ENCODE measurements around the gene ZNF154. TPM values are rescaled to one million over a fixed set of nuclear protein-coding genes. Genes with fewer than 3 reads are reported as not detected.

The ZNF154 gene
- total RNA-seq, 1 experiment from 2014 or later = 18.7 TPM

- H3K79me1 ChIP-seq (ENCODE audit: insufficient read depth, low read depth, low read length, poor library complexity, severe bottlenecking) = no peaks in the 10 kb centered on the region
- no peaks in the 10 kb centered on the region; the same call in 1 of the 2 replicates for H3K27me3 ChIP-seq (ENCODE audit: insufficient read depth, low read length)
- H3K4ac ChIP-seq (ENCODE audit: low read depth, low read length) = no peak overlapping the region
- H2BK20ac ChIP-seq (ENCODE audit: low read depth, low read length, poor library complexity, severe bottlenecking) = no peak overlapping the region
- no peaks in the 10 kb centered on the region for H3K79me2 ChIP-seq (ENCODE audit: insufficient read depth, low read length)
- H3K9me3 ChIP-seq (ENCODE audit: control insufficient read depth, low read depth, low read length) = peaks cover 11% of the 10 kb centered on the region
- H4K20me1 ChIP-seq (ENCODE audit: control insufficient read depth, insufficient read depth, insufficient read length) = no peaks in the 10 kb centered on the region
- 0 out of 7 replicates have a peak overlapping the region, but pooled peaks of 1 of the 3 experiments have one; percentile 69 for H3K27ac Mint-ChIP-seq
- no peak for DNase-seq
- no peak overlapping the region for H4K8ac ChIP-seq (replicated peaks; ENCODE audit: insufficient read length, low read depth, low read length)
- H2BK15ac ChIP-seq (ENCODE audit: low read depth, low read length) = no peak overlapping the region
- no peak overlapping the region for H2AFZ ChIP-seq (ENCODE audit: low read length)
- no peak overlapping the region for H2BK12ac ChIP-seq (ENCODE audit: insufficient read length, low read depth, low read length)
- no peak overlapping the region for H4K91ac ChIP-seq (ENCODE audit: insufficient read length, low read depth, low read length)
- no peaks in the 10 kb centered on the region; the same call in none of the 2 replicates for H3K27me3 Mint-ChIP-seq (ENCODE audit: low read depth)
- H3K14ac ChIP-seq (ENCODE audit: insufficient read depth, low read length) = no peak overlapping the region
- H3K4me2 ChIP-seq (ENCODE audit: insufficient read depth, insufficient read length, low read length) = no peak overlapping the region
- H3T11ph ChIP-seq (ENCODE audit: low read length) = no peak overlapping the region
- H4K5ac ChIP-seq (ENCODE audit: insufficient read length, low read depth, low read length) = no peak overlapping the region
- peaks cover 44 to 50% (median 46%) of the 10 kb centered on the region in 3 experiments for H3K36me3 Mint-ChIP-seq (ENCODE audit: insufficient read depth in 1 of 3, low read depth in 3 of 3)
- H2BK5ac ChIP-seq (ENCODE audit: insufficient read length, low read length) = no peak overlapping the region
- H3K9me3 Mint-ChIP-seq = peaks cover 7 to 8% of the 10 kb centered on the region in 2 experiments; a peak in 4 of 5 replicates
- no peak overlapping the region; a peak in 1 of 5 replicates for H3K4me3 Mint-ChIP-seq
- H2BK120ac ChIP-seq (ENCODE audit: low read depth, low read length, poor library complexity, severe bottlenecking) = no peak overlapping the region
- H3K9ac ChIP-seq (ENCODE audit: extremely low read depth, insufficient read length, low read length) = no peak overlapping the region
- H3K23me2 ChIP-seq (ENCODE audit: insufficient read length, low read depth, low read length, poor library complexity, severe bottlenecking) = no peaks in the 10 kb centered on the region
- no peak overlapping the region for H3K27ac ChIP-seq (ENCODE audit: insufficient read length, low read depth, low read length)
- no peak overlapping the region for H2AK5ac ChIP-seq (ENCODE audit: insufficient read length, low read length)
- no peak overlapping the region for H3K56ac ChIP-seq (ENCODE audit: insufficient read length, low read depth, low read length)
- peaks cover 2% of the 10 kb centered on the region; the same call in 1 of the 2 replicates for H3K4me1 ChIP-seq (ENCODE audit: insufficient read depth, low read length)
- no peak overlapping the region for H3K23ac ChIP-seq (ENCODE audit: insufficient read length, low read depth, low read length)
- peaks cover 13 to 14% of the 10 kb centered on the region in 2 experiments; a peak in 3 of 4 replicates for H3K4me1 Mint-ChIP-seq
- TF ChIP-seq CTCF (conservative IDR thresholded peaks at IDR 0.05) = no peak
- WGBS (ENCODE audit: extremely low coverage, insufficient read length, low lambda C conversion rate) = no CpG with 5 or more reads among the region's 4 CpGs
- no peak overlapping the region for H3K18ac ChIP-seq (ENCODE audit: insufficient read length, low read depth, low read length)
Measured at GRCh38 chr19:57719901-57720519, 11.0 kb upstream of the ZNF154 start.
